MM.1S (cell line): ENCODE results near the gene EPHB1.

ENCODE experiments used
- EZH2 ChIP-seq: fragments of 300-600 bp; sonication (generic); optimal IDR thresholded peaks from 2 replicates; pipeline ENCODE3; 2017; ENCODE audit warnings: low read depth, mild to moderate bottlenecking, antibody characterized with exemption, low read length, mixed read lengths
- EZH2phosphoT487 ChIP-seq: fragments of 300-600 bp; sonication (generic); IDR thresholded peaks from 2 replicates; pipeline ENCODE4 v1.6.1; 2018; ENCODE audit warnings: antibody characterized with exemption, low read length
- TF ChIP-seq, protein P1 (sequence below): fragments of 300-600 bp; sonication (generic); IDR thresholded peaks from 2 replicates; pipeline ENCODE4 v1.5.1; 2016; ENCODE audit warnings: antibody characterized with exemption, low read length, mixed read lengths

- no peak for TF ChIP-seq EZH2phosphoT487
- no peak for TF ChIP-seq EZH2
- TF ChIP-seq, protein P1, sequence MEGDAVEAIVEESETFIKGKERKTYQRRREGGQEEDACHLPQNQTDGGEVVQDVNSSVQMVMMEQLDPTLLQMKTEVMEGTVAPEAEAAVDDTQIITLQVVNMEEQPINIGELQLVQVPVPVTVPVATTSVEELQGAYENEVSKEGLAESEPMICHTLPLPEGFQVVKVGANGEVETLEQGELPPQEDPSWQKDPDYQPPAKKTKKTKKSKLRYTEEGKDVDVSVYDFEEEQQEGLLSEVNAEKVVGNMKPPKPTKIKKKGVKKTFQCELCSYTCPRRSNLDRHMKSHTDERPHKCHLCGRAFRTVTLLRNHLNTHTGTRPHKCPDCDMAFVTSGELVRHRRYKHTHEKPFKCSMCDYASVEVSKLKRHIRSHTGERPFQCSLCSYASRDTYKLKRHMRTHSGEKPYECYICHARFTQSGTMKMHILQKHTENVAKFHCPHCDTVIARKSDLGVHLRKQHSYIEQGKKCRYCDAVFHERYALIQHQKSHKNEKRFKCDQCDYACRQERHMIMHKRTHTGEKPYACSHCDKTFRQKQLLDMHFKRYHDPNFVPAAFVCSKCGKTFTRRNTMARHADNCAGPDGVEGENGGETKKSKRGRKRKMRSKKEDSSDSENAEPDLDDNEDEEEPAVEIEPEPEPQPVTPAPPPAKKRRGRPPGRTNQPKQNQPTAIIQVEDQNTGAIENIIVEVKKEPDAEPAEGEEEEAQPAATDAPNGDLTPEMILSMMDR: no peak
Observed at GRCh38 chr3:134815519-134815918, 20.5 kb downstream of the EPHB1 start.
